H1 (cell line): ENCODE data around the gene MB. TPM values are rescaled to one million over a fixed set of nuclear protein-coding genes. Genes with fewer than 3 reads are reported as not detected.

Experiments used
- CTCF ChIA-PET: fragments of 300-600 bp; sonication (Branson Sonifier 250); formaldehyde crosslinking; loops from one replicate; lab custom pipeline; 2021; ENCODE audit not compliant: partially characterized antibody; lab: Charles Lee
- POLR2A ChIA-PET: fragments of 300-600 bp; sonication (Branson Sonifier 250); formaldehyde crosslinking; loops from one replicate; lab custom pipeline; 2021; ENCODE audit warnings: inconsistent platforms; ENCODE audit not compliant: partially characterized antibody; lab: Charles Lee
- DNase-seq, 2 experiments: peaks; one replicate each; pipeline versions ENCODE4 v3.0.0 to v3.0.0-alpha.2; 2010 to 2022; ENCODE audit warnings: low spot score in 2 of 2, low read depth in 1 of 2, mixed read lengths in 1 of 2
- FAIRE-seq: peaks from 2 replicates; lab custom pipeline; 2011; peaks lifted over from hg19 to GRCh38; lab: Jason Lieb, UNC
- H2AFZ ChIP-seq: 2 replicates; pipeline ENCODE4 v1.8.1; 2012; ENCODE audit warnings: low read length, inconsistent platforms
- H2AK5ac ChIP-seq: 2 replicates; pipeline ENCODE4 v1.6.1; 2013; ENCODE audit warnings: low read depth, low read length
- H2BK120ac ChIP-seq: replicated peaks from 2 replicates; pipeline ENCODE3; 2013; ENCODE audit warnings: low read depth, low read length, inconsistent platforms
- H2BK12ac ChIP-seq: 2 replicates; pipeline ENCODE4 v1.6.1; 2013; ENCODE audit warnings: low read depth, low read length
- H2BK15ac ChIP-seq: 2 replicates; pipeline ENCODE4 v1.6.1; 2013; ENCODE audit warnings: low read length
- H2BK20ac ChIP-seq: 2 replicates; pipeline ENCODE4 v1.6.1; 2013; ENCODE audit warnings: low read length
- H2BK5ac ChIP-seq: 2 replicates; pipeline ENCODE4 v1.6.1; 2013; ENCODE audit warnings: low read depth, low read length
- H3K14ac ChIP-seq: 2 replicates; pipeline ENCODE4 v1.6.1; 2013; ENCODE audit warnings: inconsistent platforms; ENCODE audit not compliant: insufficient read length
- H3K18ac ChIP-seq: 2 replicates; pipeline ENCODE4 v1.6.1; 2013; ENCODE audit warnings: low read length; ENCODE audit errors: extremely low read depth
- H3K23ac ChIP-seq: 2 replicates; pipeline ENCODE4 v1.6.1; 2013; ENCODE audit warnings: inconsistent platforms; ENCODE audit not compliant: insufficient read length
- H3K23me2 ChIP-seq: 2 replicates; pipeline ENCODE4 v1.6.1; 2013; ENCODE audit warnings: low read depth, low read length
- H3K27ac ChIP-seq: 2 replicates; pipeline ENCODE4 v1.6.1; 2011; ENCODE audit warnings: low read depth, low read length, inconsistent platforms
- H3K27me3 ChIP-seq, 4 experiments: replicated peaks in 1 of 4; 1 replicate in 1 of 4; 2 replicates in 3 of 4; pipeline versions ENCODE4 v1.6.1 to v1.8.1; 2011 to 2013; ENCODE audit warnings: low read length in 3 of 4, mild to moderate bottlenecking in 3 of 4, inconsistent platforms in 2 of 4, mixed read lengths in 2 of 4, moderate library complexity in 1 of 4; ENCODE audit not compliant: control insufficient read depth in 3 of 4, insufficient read depth in 3 of 4; ENCODE audit errors: extremely low read depth in 1 of 4
- H3K36me3 ChIP-seq, 4 experiments: 2 replicates each; pipeline versions ENCODE4 v1.6.1 to v1.8.1; 2011 to 2013; ENCODE audit warnings: mild to moderate bottlenecking in 4 of 4, low read length in 3 of 4, moderate library complexity in 2 of 4, control low read depth in 1 of 4, inconsistent platforms in 1 of 4; ENCODE audit not compliant: insufficient read depth in 4 of 4, control insufficient read depth in 2 of 4
- H3K4ac ChIP-seq: replicated peaks from 2 replicates; pipeline ENCODE3; 2013; ENCODE audit warnings: low read length, low read depth, mixed read lengths, inconsistent platforms; ENCODE audit not compliant: insufficient read length
- H3K4me1 ChIP-seq, 4 experiments: replicated peaks in 1 of 4; 1 replicate in 1 of 4; 2 replicates in 3 of 4; pipeline versions ENCODE4 v1.6.1 to v1.8.1; 2011 to 2013; ENCODE audit warnings: low read length in 3 of 4, inconsistent platforms in 2 of 4, mixed read lengths in 1 of 4; ENCODE audit not compliant: insufficient read depth in 4 of 4, control insufficient read depth in 3 of 4
- H3K4me2 ChIP-seq, 2 experiments: 2 replicates each; pipeline versions ENCODE4 v1.6.1 to v1.8.1; 2011 to 2013; ENCODE audit warnings: low read depth in 2 of 2, low read length in 2 of 2, control low read depth in 1 of 2, inconsistent platforms in 1 of 2, mild to moderate bottlenecking in 1 of 2; ENCODE audit not compliant: insufficient read depth in 1 of 2
- H3K4me3 ChIP-seq, 4 experiments: fragments of 200-600, 300-600 bp in 1 of 4; sonication (generic), shearing (Covaris generic), sonication (Bioruptor Twin) in 1 of 4; 2 replicates each; pipeline versions ENCODE4 v1.5.1 to v1.8.1; 2011 to 2016; ENCODE audit warnings: low read length in 4 of 4, low read depth in 3 of 4, control low read depth in 2 of 4, inconsistent platforms in 2 of 4, mild to moderate bottlenecking in 2 of 4, mixed read lengths in 1 of 4, moderate library complexity in 1 of 4; ENCODE audit not compliant: insufficient read depth in 2 of 4; ENCODE audit errors: extremely low read depth in 1 of 4
- H3K56ac ChIP-seq: replicated peaks from 2 replicates; pipeline ENCODE3; 2013; ENCODE audit warnings: low read depth, mild to moderate bottlenecking, mixed read lengths, low read length, inconsistent platforms; ENCODE audit not compliant: insufficient read length
- H3K79me1 ChIP-seq: 2 replicates; pipeline ENCODE4 v1.6.1; 2013; ENCODE audit warnings: low read depth, low read length, control low read depth
- H3K79me2 ChIP-seq, 2 experiments: 2 replicates each; pipeline versions ENCODE4 v1.6.1 to v1.8.1; 2012 to 2013; ENCODE audit warnings: low read length in 2 of 2, mild to moderate bottlenecking in 2 of 2, inconsistent platforms in 1 of 2; ENCODE audit not compliant: insufficient read depth in 2 of 2, control insufficient read depth in 1 of 2
- H3K9ac ChIP-seq, 4 experiments: replicated peaks in 1 of 4; 1 replicate in 1 of 4; 2 replicates in 3 of 4; pipeline versions ENCODE4 v1.6.1 to v1.8.1; 2011 to 2013; ENCODE audit warnings: low read depth in 3 of 4, low read length in 3 of 4, control low read depth in 2 of 4, mild to moderate bottlenecking in 2 of 4, moderate library complexity in 2 of 4, inconsistent platforms in 1 of 4; ENCODE audit errors: extremely low read depth in 1 of 4
- H3K9me3 ChIP-seq, 2 experiments: 2 replicates each; pipeline versions ENCODE4 v1.6.1 to v1.8.1; 2012 to 2013; ENCODE audit warnings: mild to moderate bottlenecking in 2 of 2, moderate library complexity in 2 of 2, control low read depth in 1 of 2, inconsistent platforms in 1 of 2, low read depth in 1 of 2, low read length in 1 of 2, mixed read lengths in 1 of 2; ENCODE audit not compliant: insufficient read depth in 2 of 2
- H4K20me1 ChIP-seq, 2 experiments: replicated peaks in 1 of 2; 2 replicates each; pipeline versions ENCODE3 to v1.8.1; 2011 to 2013; ENCODE audit warnings: inconsistent platforms in 2 of 2, low read length in 2 of 2, mild to moderate bottlenecking in 1 of 2; ENCODE audit not compliant: insufficient read depth in 2 of 2, control insufficient read depth in 1 of 2
- H4K5ac ChIP-seq: 2 replicates; pipeline ENCODE4 v1.6.1; 2013; ENCODE audit warnings: low read length, low read depth, mixed read lengths, inconsistent platforms; ENCODE audit not compliant: insufficient read length
- H4K8ac ChIP-seq: 2 replicates; pipeline ENCODE4 v1.8.0; 2013; ENCODE audit warnings: mild to moderate bottlenecking, moderate library complexity, low read length, inconsistent platforms; ENCODE audit not compliant: insufficient read depth; ENCODE audit errors: extremely low read depth
- H4K91ac ChIP-seq: replicated peaks from 2 replicates; pipeline ENCODE3; 2013; ENCODE audit warnings: low read length, mixed read lengths, inconsistent platforms; ENCODE audit not compliant: insufficient read length
- BACH1 ChIP-seq: IDR thresholded peaks from 2 replicates; pipeline ENCODE4 v1.6.1; 2012; ENCODE audit warnings: low read length, improper control_type of control experiment
- GTF2F1 ChIP-seq: IDR thresholded peaks from 2 replicates; pipeline ENCODE4 v1.6.1; 2012; ENCODE audit warnings: low read depth, low read length, improper control_type of control experiment, borderline replicate concordance
- KDM1A ChIP-seq: fragments of 200-600, 300-600 bp; sonication (generic); IDR thresholded peaks from 2 replicates; pipeline ENCODE4 v1.7.1; 2016; ENCODE audit warnings: mild to moderate bottlenecking, low read length, borderline replicate concordance
- SIX5 ChIP-seq: IDR thresholded peaks from 2 replicates; pipeline ENCODE4 v1.6.1; 2011; ENCODE audit warnings: mild to moderate bottlenecking, low read depth, low read length
- TBP ChIP-seq: IDR thresholded peaks from 2 replicates; pipeline ENCODE4 v1.6.1; 2011; ENCODE audit warnings: low read depth, low read length, improper control_type of control experiment
- WGBS, 2 experiments: shearing (Covaris generic) in 1 of 2; methylation state at CpG; one replicate each; pipeline versions ENCODE4 v1.1.6 to v1.1.7; 2013 to 2015; ENCODE audit warnings: low lambda C conversion rate in 2 of 2, mixed read lengths in 2 of 2, inconsistent platforms in 1 of 2, low coverage in 1 of 2, missing lambda C conversion rate in 1 of 2; ENCODE audit not compliant: insufficient replicate concordance in 2 of 2, insufficient coverage in 1 of 2, insufficient read length in 1 of 2; ENCODE audit errors: extremely low coverage in 1 of 2, missing lambda C conversion rate in 1 of 2; 5-methylcytosine and 5-hydroxymethylcytosine counted together
- polyA plus RNA-seq, 7 experiments: library from polyadenylated mRNA; depleted of rRNA in 3 of 7; stranded (reverse) in 5 of 7; unstranded in 2 of 7; fragments of >200 nt in 5 of 7; fragments of 200-250 nt in 2 of 7; gene quantifications; 1 replicate in 5 of 7; 2 replicates in 1 of 7; 4 replicates in 1 of 7; pipeline versions ENCODE4 v1.2.1 to v1.2.3, GENCODE V29; 2011 to 2013; ENCODE audit warnings: missing spikeins in 2 of 7, mixed read lengths in 2 of 7
- total RNA-seq: library from RNA; stranded (reverse); fragmentation: NEBNext Ultra II Directional; extraction: Animal tissue kit (Norgen Biotek cat#: 25700); gene quantifications from 2 replicates; pipeline ENCODE4 v1.2.1, GENCODE V29; 2021

The MB gene
- total and polyA plus RNA-seq, 2 of the 8 experiments (the other 6 are each of a cell fraction or from before 2014, with no cell fraction given): 1.5 TPM; not detected in 1

GRCh38 chr22:35614404-35614803 is 2.7 kb downstream of the MB start:
- CTCF ChIA-PET: interaction anchor here (1.2 to 1.5 kb wide), 2 partner anchors 70 to 120 kb away, joined by 3 read pairs; no protein-coding TSS in a partner anchor
- Histone ChIP-seq H3K4me1 (no peaks in the 10 kb centered on the region), H2AK5ac (no peak overlapping the region)

More at GRCh38 chr22:35614404-35614803, 2.7 kb downstream of the MB start:
- H2AFZ ChIP-seq: no peak overlapping the region
- H2BK15ac ChIP-seq: no peak overlapping the region
- H3K27me3 ChIP-seq: no peaks in the 10 kb centered on the region
- no peaks in the 10 kb centered on the region for H3K9me3 ChIP-seq
- H3K4me2 ChIP-seq: no peak overlapping the region
- 96% methylated on average over 2 of the region's 2 CpGs; no CpG with 5 or more reads in 1 of the 2 experiments for WGBS, 2 experiments
- no peak overlapping the region for H3K4ac ChIP-seq
- no peak for DNase-seq
- no peaks in the 10 kb centered on the region for H3K36me3 ChIP-seq
- H2BK5ac ChIP-seq: no peak overlapping the region
- H4K5ac ChIP-seq: no peak overlapping the region
- no peak overlapping the region for H4K91ac ChIP-seq
- H2BK20ac ChIP-seq: no peak overlapping the region
- H3K9ac ChIP-seq: no peak overlapping the region
- no peak overlapping the region for H3K14ac ChIP-seq
- TF ChIP-seq GTF2F1: no peak
- no peak for TF ChIP-seq KDM1A
- TF ChIP-seq BACH1: no peak
- no peak for TF ChIP-seq SIX5
- no peak for TF ChIP-seq TBP
- TF ChIP-seq, all 59 proteins: peak for 0
- H3K79me1 ChIP-seq: no peaks in the 10 kb centered on the region
- FAIRE-seq: no peak
- H3K4me3 ChIP-seq: no peak overlapping the region
- peaks cover 7% of the 10 kb centered on the region; the same call in 1 of the 2 replicates for H3K23me2 ChIP-seq
- no peak overlapping the region for H4K8ac ChIP-seq
- H2BK120ac ChIP-seq: no peak overlapping the region
- POLR2A ChIA-PET: no interaction called here
- no peak overlapping the region for H2BK12ac ChIP-seq
- no peaks in the 10 kb centered on the region for H3K79me2 ChIP-seq
- H3K27ac ChIP-seq: no peak overlapping the region
- no peak overlapping the region for H3K18ac ChIP-seq
- H4K20me1 ChIP-seq: peaks cover 0 to 2% of the 10 kb centered on the region in 2 experiments
- no peak overlapping the region for H3K23ac ChIP-seq
- H3K56ac ChIP-seq: no peak overlapping the region
